Hematopoietic multipotent progenitor cell treated with erythropoietin and hydrocortisone succinate and interleukin-3 and kit ligand, for 4 days (in vitro differentiated cells): ENCODE data around the gene CDHR4.
"Not testable (repeated sequence)": the region's sequence is repeated elsewhere in the genome, so short reads cannot be mapped to it uniquely, and the experiment has no call there.

Source experiments
- DNase-seq: peaks from one replicate; pipeline ENCODE4 v3.0.0-alpha.2; 2015

Gene CDHR4

DNA sequence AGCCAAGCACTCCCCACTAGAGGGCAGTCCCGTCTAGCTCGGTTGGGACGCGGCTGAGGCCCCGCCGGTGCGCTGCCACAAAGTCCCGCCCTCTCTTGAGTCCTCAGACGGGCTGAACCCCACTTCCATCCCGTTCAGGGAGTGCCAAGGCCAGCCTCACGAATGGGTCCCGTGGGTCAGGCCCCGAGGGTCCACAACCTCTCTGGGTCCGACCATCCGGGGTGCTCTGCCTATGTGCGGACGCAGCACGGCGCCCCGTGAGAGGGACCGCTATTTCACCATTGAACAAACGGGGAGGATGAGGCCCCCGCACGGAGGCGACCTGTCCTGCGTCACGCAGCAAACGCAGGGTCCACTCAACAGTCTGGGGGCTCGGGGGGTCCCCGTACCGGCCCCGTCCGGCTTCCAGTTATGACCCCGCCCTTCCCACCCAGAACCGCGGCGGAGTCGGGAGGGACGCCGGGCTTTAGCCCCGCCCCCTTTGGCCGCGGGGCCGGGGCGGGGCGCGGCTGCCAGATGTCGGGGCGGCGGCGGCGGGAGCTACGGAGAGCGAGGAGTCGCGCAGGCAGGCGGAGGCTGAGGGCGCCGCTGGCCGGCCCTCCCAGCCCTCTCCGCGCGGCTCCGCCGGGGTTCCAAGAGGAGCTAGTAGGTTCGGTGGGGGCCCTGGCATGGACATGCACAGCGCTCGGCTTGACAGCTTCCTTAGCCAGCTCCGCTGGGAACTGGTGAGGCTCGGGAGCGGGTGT is 3.2 kb upstream of the CDHR4 start, which contains the start of gene INKA1:
TSS of gene INKA1 (plus strand) at position 543 of the 746 bp plus-strand sequence. CDS start at position 675, 132 bp downstream.
- peak; percentile 96 for DNase-seq

DNA sequence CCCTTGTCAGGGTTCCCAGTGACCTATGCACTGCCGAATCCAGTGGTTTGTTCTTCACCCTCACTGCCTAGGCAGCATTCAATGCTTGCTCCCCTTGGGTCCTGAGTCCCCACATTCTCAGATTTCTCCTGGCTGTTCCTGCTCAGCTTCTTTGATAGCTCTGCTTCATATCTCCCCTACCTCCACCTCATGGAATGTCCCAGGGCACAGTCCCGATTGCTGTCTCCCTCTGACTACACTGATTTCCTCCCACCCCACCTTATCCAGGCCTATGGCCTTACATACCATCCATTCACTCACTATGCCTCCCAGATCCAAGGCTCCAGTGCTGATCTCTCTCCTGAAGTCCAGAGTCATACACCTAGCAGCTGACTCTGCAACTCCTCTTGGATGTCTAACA is 1.5 kb upstream of the CDHR4 start:
- DNase-seq, result no peak

DNA sequence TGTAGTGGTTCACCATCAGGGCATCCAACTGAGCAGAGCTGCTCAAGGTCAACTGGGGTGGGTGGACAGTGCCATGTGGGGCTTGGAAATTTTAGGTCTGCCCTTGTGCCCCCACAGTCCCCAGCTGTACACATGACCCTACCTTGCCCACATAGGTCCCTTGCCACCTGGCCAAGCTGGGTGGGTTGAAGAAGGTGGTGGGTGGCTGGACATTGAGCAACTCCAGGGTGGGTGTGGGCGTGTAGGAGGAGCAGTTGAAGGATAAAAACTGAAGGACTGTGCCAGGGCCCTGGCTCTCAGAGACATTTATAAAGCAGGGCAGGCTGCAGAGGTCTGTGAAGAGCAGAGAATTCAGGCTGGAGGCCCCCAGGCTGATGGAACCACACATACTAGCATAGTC is 568 bp downstream of the CDHR4 start:
- DNase-seq, result no peak

DNA sequence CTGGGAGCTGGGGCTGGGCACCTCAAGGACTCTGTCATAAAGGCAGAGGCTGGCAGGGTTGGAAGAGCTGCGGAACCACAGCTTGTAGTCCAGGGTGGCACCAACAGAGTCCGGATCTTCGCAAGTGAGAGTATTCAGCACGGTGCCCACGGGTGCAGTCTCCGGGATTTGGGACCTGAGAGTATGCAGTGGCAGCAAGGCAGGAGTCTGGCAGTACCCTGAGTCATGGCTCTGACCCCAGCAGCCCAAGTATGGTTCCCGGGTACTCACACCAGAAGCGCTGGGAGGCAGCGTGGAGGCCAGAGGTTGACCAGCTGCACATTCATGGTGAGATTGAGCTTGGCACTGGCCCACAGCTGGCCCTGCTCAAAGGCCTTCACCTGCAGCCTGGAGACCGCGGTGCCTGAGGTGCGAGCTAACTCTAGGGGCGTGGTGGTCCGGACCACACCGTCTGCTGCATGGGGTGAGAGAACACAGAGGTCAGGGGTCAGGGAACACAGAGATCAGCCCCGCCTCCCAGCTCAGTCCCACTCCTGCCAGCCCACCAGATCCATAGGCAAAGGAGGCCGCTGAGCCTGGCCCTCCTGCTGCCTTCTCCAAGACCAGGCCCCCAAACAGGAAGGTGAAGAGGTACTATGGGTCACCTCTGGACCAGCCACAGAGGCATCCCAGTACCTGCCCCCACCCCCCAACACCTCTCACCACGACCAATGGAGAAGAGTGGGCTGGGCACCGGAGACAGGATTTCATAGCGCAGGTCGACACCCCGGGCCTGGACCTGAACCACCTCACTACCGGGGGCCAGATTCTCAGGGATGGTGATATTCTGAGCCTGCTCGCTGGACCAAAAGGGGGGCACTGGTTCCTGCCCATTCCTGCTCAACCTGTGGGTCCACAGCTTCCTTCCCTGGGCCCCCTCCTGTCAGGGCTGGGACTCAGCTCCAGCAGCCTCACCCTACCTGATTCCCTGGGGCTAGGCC is 4.5 kb downstream of the CDHR4 start:
- no peak for DNase-seq

DNA sequence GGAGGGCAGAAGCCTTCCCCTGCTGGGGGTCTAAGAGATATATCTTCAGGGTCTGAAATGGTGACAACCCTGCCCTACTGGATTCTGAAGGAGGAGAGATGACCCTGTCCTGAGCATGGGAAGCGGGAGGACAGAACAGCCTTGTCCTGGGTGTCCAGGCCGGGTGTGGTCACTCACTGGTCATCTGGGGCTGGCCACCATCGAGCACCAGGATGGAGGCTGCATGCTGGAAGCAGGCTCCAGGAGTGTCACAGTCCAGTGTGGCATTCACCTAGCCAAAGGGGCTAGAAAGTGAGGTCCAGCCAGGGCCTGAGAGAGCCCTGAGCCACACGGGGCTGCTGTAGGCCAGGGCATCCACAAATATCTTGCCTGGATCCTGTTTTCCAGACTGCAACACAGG is 5.2 kb downstream of the CDHR4 start:
- DNase-seq, result no peak

DNA sequence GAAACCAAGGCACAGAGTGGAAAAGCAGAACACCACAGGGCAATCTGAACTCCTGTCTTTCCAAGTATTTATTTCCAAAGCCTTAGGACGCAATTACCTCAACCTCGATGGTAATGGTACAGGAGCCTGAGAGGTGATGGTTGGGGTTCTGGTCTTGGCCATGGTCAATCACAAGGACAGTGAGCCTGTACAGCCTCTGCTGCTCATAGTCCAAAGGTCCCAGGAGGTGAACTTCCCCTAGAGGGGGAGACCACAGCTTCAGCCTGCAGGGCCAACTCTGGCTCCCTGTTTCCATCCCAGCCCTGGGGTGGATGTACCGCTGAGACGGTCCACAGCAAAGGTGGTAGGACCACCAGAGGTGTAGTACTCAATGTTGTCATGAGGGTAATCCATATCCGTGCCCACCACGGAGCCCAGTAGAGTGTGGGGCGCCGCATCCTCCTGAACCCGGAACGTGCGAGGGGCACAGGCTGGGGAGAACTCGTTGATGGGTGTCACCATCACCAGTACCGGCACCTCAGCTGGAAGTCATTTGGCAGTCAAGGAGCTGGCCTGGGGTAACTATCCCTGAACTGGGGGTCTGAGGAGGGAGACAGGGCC is 6.1 kb downstream of the CDHR4 start:
- no peak for DNase-seq

DNA sequence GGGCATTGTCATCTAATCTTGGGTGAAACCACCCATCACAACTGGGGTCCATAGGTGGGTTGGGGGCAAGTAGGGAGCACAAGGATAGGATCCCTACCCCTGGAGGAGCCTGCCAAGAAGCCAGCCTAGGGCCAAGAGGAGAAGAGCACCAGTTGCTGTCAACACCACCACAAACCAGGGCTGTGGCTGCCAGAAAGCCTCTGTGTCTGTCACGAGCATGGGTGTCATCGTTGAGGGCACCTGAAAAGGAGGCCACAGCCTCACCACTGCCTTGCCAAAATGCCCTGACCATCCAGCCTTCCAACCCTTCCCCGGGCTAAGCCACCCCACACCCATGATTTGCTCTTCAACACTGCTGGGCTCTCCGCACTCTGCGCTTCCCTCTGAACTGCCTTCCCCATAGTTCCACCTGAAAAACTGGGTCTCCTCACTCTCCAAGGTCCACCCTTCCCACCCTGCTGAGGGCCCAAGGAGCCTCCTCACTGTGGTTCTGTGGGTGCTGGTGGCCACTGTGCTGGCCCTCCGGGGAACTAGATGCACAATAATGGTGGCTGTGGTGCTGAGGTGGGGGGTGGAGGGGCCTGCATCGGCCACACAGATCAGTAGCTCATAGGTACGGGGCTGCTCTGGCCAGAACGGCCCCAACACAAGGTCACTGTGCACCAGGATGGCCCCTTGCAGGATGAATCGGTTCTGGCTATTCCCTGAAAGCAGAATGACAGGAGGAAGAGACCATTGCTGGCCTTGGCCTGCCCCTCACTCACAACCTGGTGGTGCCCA is 7.1 kb downstream of the CDHR4 start:
- no peak for DNase-seq

DNA sequence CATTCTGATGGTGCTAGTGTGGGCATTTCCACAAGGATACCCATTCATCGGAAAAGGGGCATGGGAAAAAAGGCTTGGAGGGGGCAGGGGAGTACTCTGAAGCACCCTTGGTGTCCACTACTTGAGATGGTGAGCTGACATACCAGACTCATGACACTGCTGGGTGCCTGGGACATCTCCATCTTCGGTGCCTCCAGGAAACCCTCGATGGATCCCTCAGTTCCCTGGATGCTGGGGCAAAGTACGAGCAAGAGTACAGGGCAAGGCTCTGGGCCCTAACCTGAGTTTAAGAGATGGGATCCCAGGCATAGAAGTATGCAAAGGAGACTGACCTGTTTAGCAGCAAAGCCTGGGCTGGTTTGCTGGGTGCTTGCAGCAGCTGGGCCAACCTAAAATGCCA is 8.1 kb downstream of the CDHR4 start:
- no peak for DNase-seq

DNA sequence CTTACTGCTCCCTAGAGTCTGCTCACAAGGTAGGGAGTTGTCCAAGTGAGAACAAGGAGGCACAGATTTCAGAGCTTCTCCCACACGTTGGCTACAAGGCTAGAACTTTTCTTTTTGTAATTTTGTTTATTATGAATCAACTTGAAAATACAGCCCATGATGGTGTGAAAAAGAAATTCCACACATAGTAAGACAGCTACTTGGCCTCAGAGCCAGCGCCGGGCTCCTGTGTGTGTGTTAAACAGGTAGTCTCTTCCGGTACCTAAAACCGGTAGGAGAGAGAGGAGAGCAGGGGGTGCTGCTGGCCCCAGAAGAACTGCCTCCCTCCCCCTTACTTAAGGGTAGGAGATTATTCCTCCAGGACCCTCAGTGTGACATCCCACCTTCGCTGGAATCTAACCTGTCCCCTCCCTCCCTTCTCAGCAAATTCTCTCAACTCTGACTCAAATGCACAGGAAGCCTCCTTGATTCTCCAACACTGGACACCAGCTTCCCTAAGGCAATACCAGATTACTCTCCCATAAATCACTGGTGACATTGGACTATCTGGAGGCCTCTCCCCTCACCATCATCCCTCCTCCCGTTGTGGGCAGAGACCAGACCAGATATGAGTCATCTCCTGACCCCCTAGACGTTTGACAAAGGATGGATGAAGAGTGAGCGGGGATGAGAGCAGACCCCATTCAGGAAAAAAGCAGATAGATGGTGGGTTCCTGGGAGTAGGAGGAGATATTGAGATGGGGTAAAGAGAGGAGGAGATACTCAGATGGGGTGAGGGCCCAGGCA is 8.9 kb downstream of the CDHR4 start:
- no peak for DNase-seq

DNA sequence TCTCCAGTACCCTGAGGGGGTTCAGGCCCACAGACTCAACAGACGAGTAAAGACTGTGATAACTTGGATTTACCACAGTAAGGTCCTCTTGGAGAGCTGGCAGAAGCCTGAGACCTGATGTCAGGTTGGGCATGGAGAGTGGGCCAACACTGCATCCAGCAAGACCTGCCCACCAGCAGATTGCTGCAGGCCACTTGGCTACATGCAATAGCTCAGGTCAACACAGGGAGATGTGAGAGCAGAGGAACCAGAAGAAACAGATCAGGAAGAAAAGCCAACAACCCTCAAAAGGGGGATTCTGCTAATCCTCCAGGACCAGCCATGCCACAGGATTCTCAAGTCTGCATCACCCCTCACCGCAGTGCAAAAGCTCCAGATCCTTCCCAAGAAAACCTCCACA is 11.6 kb downstream of the CDHR4 start:
- DNase-seq, result no peak

DNA sequence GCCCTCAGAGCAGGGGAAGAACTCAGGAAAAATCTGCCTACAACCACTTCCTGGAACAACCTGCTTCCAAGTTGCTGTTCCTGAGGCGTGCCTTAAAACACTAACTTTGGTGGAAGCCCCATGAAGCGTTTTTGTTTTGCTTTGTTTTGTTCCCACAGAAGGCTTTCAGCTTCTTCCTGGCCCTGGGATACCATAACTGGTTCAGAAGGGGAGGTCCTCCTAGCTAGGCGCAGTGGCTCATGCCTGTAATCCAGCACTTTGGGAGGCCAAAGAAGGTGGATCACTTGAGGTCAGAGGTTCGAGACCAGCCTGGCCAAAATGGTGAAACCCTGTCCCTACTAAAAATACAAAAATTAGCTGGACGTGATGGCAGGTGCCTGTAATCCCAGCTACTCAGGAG is 12.1 kb downstream of the CDHR4 start:
- no peak for DNase-seq

DNA sequence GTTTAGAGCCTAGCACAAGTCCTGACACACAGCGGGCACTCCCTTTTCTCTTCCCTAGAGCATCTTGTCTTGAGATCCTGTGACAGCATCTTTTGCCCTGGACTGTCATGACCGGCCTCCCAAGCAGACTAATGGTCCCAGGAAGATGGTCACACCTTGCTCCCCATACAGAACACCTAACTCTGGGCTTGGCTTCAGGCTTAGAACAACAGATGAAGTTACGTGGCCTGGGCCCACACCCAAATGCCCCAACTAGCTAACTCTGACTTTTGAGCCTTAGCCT is 12.6 kb downstream of the CDHR4 start:
- DNase-seq, result no peak

DNA sequence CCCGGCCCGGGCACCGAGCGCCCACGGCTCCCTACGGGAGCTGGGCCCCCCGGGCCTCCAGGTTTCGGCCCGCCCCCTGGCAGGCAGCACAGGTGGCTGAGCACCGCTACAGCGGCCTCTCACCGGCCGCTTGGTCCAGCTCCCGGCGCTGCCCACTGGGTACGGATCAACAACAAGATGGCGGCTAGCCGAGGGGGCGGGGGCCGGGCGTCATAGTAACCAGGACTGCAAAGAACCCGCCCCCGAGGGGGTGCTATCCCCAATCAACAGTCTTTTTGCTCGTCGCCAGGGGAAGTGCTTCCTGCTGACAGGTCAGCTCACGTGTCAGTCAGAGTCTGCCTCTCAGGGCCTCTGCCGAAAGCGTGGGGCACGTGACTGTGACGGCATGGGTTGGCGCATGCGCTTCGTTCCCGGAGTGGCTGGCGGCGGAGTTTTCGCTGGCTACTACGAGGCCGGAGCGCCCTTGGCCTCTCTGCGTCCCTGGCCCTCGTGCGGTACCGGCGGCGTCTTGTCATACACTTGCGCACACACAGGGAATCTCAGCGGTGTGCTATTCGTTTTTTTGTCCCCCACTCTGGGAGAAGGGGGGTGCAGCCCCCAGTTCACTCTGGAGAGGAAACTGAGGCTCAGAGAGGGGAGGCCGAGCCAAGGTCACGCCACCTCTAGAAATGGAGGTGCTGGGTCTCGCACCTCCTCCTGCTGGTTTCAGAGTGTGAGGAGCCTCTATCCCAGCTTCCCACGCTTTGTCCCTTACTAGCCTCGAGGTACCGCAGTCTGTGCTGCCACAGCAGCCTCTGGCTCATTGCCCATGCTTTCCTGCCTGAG is 13.1 kb downstream of the CDHR4 start, which contains the start of gene IP6K1:
TSS of gene IP6K1 (minus strand) at position 186 of the 825 bp plus-strand sequence. CDS start 38,502 bp downstream, outside the sequence.
- DNase-seq, result peak; percentile 100

DNA sequence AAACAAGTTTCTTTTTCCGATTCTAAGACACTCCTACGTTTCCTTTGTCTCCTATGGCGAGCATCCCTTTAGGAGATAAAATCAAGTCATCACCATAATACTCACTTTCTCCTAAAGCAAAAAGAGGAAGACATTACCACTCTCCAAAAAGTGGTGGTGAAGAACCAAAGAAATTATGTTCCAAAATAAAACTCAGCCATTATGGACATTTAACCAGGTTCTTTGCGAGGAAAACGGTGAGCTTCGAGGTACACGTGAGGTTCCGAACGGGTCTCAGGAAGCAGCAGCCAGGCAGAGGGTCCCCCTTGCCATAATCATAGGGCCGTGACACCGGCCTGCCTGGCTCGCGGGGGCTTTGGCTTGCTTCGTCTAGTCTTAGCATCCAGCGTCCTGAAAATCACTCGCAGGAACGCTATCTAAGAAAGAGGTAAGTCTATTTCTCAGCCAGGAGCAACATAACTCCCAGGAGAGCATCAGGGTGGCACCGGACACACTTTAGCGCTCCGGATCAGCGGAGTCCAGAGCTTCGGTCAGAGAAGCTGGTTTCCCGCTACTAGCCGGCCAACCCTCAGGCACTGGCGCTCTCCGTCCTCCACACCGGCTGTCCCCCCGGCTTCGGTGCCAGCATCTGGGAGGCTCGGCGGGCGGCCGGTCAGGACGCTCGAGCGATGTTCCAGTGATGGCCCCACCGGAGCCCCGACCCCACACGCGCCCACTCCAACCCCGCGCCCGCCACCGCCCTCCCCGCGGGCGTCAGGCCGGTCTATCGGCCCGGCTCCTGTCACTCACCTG is 13.9 kb downstream of the CDHR4 start:
- peak; percentile 60 for DNase-seq

DNA sequence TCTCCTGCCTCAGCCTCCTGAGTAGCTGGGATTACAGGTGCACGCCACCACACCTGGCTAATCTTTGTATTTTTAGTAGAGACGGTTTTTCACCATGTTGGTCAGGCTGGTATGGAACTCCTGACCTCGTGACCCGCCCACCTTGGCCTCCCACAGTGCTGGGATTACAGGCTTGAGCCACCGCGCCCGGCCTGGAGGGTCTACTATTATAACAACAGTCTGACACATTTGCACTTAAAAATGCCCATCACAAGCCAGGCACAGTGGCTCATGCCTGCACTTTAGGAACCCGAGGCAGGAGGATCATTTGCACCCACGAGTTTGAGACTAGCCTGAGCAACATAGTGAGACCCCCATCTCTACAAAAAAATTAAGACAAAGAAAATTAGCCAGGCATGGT is 17.4 kb downstream of the CDHR4 start:
- DNase-seq, result not testable (repeated sequence)

DNA sequence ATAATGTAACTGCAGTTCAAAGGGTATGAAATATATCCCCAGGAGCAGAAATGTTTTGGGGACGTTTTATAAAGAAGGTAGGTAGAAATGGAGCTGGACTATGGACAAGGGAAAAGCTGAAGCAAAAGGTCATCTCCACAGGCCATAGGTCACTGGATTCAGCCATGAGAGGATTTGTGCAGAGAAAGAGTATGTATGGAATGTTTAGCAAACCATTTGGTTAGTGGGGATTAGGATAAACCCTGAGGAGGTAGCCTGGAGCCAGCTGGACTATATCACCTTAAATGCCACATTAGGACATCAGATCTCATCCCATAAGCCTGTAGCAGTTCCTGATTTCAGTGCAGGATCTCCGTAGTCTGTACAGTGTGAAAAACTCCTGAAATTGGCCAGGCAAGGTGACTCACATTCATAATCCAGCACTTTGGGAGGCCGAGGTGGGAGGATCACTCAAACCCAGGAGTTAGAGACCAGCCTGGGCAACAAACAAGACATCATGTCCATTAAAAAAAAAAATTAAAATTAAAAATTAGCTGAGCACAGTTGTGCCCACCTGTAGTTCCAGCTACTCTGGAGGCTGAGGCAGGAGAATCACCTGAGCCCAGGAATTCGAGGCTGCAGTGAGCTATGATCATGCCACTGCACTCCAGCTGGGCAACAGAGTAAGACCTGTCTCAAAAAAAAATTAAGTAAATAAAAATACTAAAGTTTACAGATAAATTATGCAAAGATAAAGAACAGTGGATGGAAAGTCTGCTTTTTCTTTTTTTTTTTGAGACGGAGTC is 18.1 kb downstream of the CDHR4 start:
- DNase-seq, result no peak

DNA sequence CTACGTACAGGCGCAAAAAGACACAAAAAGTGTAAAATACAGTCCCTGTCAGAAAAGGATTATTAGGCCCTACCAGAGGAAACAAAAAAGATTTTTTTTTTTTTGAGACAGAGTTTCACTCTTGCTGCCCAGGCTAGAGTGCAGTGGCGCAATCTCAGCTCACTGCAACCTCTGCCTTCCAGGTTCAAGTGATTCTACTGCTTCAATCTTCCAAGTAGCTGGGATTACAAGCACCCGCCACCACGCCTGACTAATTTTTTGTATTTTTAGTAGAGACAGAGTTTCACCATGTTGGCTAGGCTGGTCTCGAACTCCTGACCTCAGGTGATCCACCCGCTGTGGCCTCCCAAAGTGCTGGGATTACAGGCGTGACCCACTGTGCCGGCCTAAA is 18.7 kb downstream of the CDHR4 start:
- not testable (repeated sequence) for DNase-seq

DNA sequence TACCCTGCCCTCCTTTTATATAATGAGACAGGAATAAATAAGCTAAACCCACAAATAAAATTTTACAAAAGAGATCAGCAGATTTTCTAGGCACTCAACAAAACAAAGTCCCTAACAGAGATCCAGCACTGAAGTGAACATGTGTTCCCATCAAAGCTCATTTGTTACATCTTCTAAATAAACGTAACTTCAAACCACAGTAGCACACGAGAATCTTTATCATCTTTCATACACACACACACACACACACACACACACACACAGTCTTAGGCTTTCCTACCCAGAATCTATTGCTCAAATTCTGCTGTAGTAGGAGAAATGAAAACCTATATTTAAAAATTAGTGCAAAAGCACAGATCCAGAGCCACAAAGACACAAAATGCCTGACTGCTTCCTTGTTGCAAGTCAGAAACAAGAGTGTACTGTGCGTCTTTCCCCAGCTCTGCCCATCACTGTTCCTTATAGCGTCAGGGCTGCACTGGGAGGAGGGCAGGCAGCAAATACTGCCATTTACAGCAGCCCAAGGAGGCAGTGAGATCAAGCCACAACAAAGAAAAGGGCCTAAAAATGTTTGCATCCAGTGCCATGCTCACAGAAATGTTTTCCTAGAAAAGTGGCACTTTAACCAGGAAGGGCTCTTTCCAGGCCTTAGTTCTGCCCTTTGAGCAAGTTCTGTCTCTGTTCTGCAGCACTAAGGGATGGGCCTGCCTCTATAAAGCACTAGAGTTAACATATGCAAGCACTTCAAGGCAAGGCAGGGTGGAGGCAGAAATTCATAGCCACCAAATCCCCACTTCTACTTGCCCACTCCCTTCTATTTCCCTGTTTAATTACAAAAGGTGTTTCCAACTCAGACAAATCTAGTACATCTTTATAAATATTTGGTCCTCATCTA is 19.3 kb downstream of the CDHR4 start:
- DNase-seq, result no peak
